Type B pancreatic cell (in vitro differentiated cells): ENCODE data around the gene FOXC1. TPM values are rescaled to one million over a fixed set of nuclear protein-coding genes. Genes with fewer than 3 reads are reported as not detected.

Experiments used
- DNase-seq: peaks from one replicate; pipeline ENCODE4 v3.0.0; 2021; ENCODE audit warnings: mixed read lengths; ENCODE audit not compliant: unreplicated experiment; ENCODE audit errors: extremely low spot score
- H3K27ac Mint-ChIP-seq: 2 replicates; pipeline ENCODE4 v1.8.0; 2021; ENCODE audit warnings: mild to moderate bottlenecking, mixed read lengths
- H3K27me3 Mint-ChIP-seq: 2 replicates; pipeline ENCODE4 v1.8.0; 2021; ENCODE audit warnings: mixed read lengths
- H3K36me3 Mint-ChIP-seq: 2 replicates; pipeline ENCODE4 v1.8.0; 2021; ENCODE audit warnings: mixed read lengths
- H3K4me1 Mint-ChIP-seq: one replicate; pipeline ENCODE4 v1.8.0; 2021; ENCODE audit warnings: mixed read lengths; ENCODE audit not compliant: unreplicated experiment
- H3K4me3 Mint-ChIP-seq: 2 replicates; pipeline ENCODE4 v1.8.0; 2021; ENCODE audit warnings: mild to moderate bottlenecking, mixed read lengths
- H3K9me3 Mint-ChIP-seq: 2 replicates; pipeline ENCODE4 v1.8.0; 2021; ENCODE audit warnings: mixed read lengths
- CTCF ChIP-seq: fragments of 200-600 bp; sonication (generic); conservative IDR thresholded peaks from 2 replicates; pipeline ENCODE4 v1.5.0; 2021; ENCODE audit warnings: antibody characterized with exemption, mild to moderate bottlenecking
- total RNA-seq: library from RNA; stranded (reverse); gene quantifications from 2 replicates; pipeline ENCODE4 v1.2.1, GENCODE V29; 2021; ENCODE audit warnings: low replicate concordance

The FOXC1 gene
- total RNA-seq, 1 donor from 2014 or later = 53.5 TPM

- H3K4me1 Mint-ChIP-seq = peaks cover 22% of the 10 kb centered on the region
- H3K27me3 Mint-ChIP-seq = peaks cover 70% of the 10 kb centered on the region
- no peak overlapping the region for H3K27ac Mint-ChIP-seq
- no peaks in the 10 kb centered on the region for H3K9me3 Mint-ChIP-seq
- no peaks in the 10 kb centered on the region for H3K36me3 Mint-ChIP-seq
- no peak for DNase-seq
- no peak overlapping the region for H3K4me3 Mint-ChIP-seq
- TF ChIP-seq CTCF = no peak
These were observed 9.5 kb upstream of the FOXC1 start for GRCh38 chr6:1600063-1600763.

- Mint-ChIP-seq H3K9me3 (no peaks in the 10 kb centered on the region), H3K27ac (no peak overlapping the region), H3K4me1 (peaks cover 27% of the 10 kb centered on the region), H3K4me3 (no peak overlapping the region), H3K27me3 (peaks cover 76% of the 10 kb centered on the region), H3K36me3 (no peaks in the 10 kb centered on the region)
- no peak for TF ChIP-seq CTCF
- no peak for DNase-seq
These were observed 9.0 kb upstream of the FOXC1 start for GRCh38 chr6:1600764-1601157.

- no peaks in the 10 kb centered on the region for H3K36me3 Mint-ChIP-seq
- H3K4me3 Mint-ChIP-seq = no peak overlapping the region
- peaks cover 76% of the 10 kb centered on the region for H3K27me3 Mint-ChIP-seq
- peaks cover 29% of the 10 kb centered on the region for H3K4me1 Mint-ChIP-seq
- H3K27ac Mint-ChIP-seq = no peak overlapping the region
- DNase-seq = no peak
- no peaks in the 10 kb centered on the region for H3K9me3 Mint-ChIP-seq
- no peak for TF ChIP-seq CTCF
These were observed 8.3 kb upstream of the FOXC1 start for GRCh38 chr6:1601158-1602048.

- peak overlapping the region; percentile 20 for H3K4me3 Mint-ChIP-seq
- H3K9me3 Mint-ChIP-seq = no peaks in the 10 kb centered on the region
These were observed 7.5 kb upstream of the FOXC1 start for GRCh38 chr6:1602049-1602713.

More at GRCh38 chr6:1602049-1602713, 7.5 kb upstream of the FOXC1 start:
- H3K27ac Mint-ChIP-seq = no peak overlapping the region
- DNase-seq = no peak
- no peak for TF ChIP-seq CTCF
- H3K36me3 Mint-ChIP-seq = no peaks in the 10 kb centered on the region
- peaks cover 29% of the 10 kb centered on the region for H3K4me1 Mint-ChIP-seq
- peaks cover 78% of the 10 kb centered on the region for H3K27me3 Mint-ChIP-seq
